GM12872 (cell line): ENCODE results near the gene SLC26A11.

ENCODE experiments used
- CTCF ChIP-seq: IDR thresholded peaks from 3 replicates; pipeline ENCODE4 v1.5.1; 2011; ENCODE audit warnings: low read depth, mild to moderate bottlenecking, low read length, moderate library complexity; ENCODE audit not compliant: insufficient read depth

SLC26A11 gene

GRCh38 chr17:80261895-80262279 lies 41.7 kb downstream of the SLC26A11 start:
- no peak for TF ChIP-seq CTCF

- TF ChIP-seq CTCF, result no peak
These were observed 42.1 kb downstream of the SLC26A11 start for GRCh38 chr17:80262291-80262690.

- no peak for TF ChIP-seq CTCF
These were observed 42.6 kb downstream of the SLC26A11 start for GRCh38 chr17:80262775-80263244.

GRCh38 chr17:80263253-80264204 lies 43.3 kb downstream of the SLC26A11 start:
- TF ChIP-seq CTCF, result peak; percentile 49

GRCh38 chr17:80264205-80265075 lies 44.2 kb downstream of the SLC26A11 start:
- TF ChIP-seq CTCF, result no peak

GRCh38 chr17:80265205-80266068 lies 45.2 kb downstream of the SLC26A11 start:
- no peak for TF ChIP-seq CTCF

- TF ChIP-seq CTCF, result no peak
These were observed 47.2 kb downstream of the SLC26A11 start for GRCh38 chr17:80267391-80267790.
